GM12891 (cell line): ENCODE data around the gene MT1A.

Experiments
- DNase-seq: peaks from one replicate; pipeline ENCODE4 v3.0.0; 2011; ENCODE audit warnings: low spot score; ENCODE audit not compliant: insufficient read length
- FAIRE-seq: peaks from 2 replicates; lab custom pipeline; 2011; peaks lifted over from hg19 to GRCh38; lab: Jason Lieb, UNC
- PAX5 ChIP-seq: IDR thresholded peaks from 2 replicates; pipeline ENCODE4 v1.6.1; 2011; ENCODE audit warnings: low read length, moderate library complexity, mild to moderate bottlenecking; ENCODE audit not compliant: insufficient read depth, severe bottlenecking
- POLR2A ChIP-seq: IDR thresholded peaks from 2 replicates; pipeline ENCODE4 v1.6.1; 2011; ENCODE audit warnings: low read depth, low read length, control low read depth
- POLR2AphosphoS5 ChIP-seq: IDR thresholded peaks from 2 replicates; pipeline ENCODE4 v1.6.1; 2011; ENCODE audit warnings: low read depth, low read length, control low read depth
- POU2F2 ChIP-seq: IDR thresholded peaks from 2 replicates; pipeline ENCODE4 v1.6.1; 2011; ENCODE audit warnings: low read depth, mild to moderate bottlenecking, control low read depth, low read length, moderate library complexity
- SPI1 ChIP-seq: IDR thresholded peaks from 2 replicates; pipeline ENCODE4 v1.6.1; 2011; ENCODE audit warnings: low read depth, low read length, control low read depth
- TAF1 ChIP-seq: IDR thresholded peaks from 2 replicates; pipeline ENCODE4 v1.6.1; 2011; ENCODE audit warnings: low read depth, low read length, control low read depth

The MT1A gene

DNA sequence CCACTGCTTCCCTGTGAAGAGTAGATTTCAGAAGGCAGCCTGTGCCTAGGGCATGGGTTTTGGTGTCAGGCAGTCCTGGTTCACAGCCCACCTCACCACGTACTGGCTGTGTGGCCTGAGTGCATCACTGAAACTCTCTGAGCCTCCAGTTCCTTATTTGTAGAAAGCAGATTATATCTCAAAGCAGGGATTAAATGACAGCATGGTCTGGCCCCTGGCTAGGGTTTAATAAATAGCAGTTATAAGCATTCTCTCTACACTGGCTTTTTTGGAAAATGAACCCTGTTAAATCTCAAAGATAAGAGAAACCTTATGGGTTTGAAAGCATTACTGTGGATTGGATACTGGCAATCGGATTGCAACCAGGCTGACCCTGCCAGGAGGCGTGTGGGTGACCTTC is 8.9 kb upstream of the MT1A start:
- no peak for FAIRE-seq
- TF ChIP-seq SPI1 (peak; percentile 60; the same call in 1 of the 2 replicates), POLR2AphosphoS5 (no peak)
- no peak for DNase-seq

DNA sequence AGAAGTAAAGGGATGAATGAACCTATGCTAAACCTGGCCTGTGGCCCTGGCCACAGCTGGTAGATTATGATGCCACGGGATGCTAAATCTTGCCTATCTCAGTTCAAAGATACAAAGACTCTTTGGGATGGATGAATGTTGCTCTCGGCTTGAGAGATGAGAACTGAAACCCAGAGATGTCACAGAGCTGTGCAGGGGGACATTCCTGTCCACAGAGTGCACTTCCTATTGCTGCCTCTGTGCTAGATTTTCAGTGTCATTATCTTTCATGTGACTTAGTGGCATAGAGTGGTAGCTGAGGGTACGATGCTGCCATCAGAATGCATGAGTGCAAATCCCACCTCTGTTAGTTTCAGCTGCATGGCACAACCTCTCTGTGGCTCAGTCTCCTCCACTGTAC is 8.3 kb upstream of the MT1A start:
- peak; percentile 84 for FAIRE-seq
- DNase-seq, result no peak
- TF ChIP-seq SPI1 (peak; percentile 90), POU2F2 (no peak)

GRCh38 chr16:56631197-56631596 is 7.3 kb upstream of the MT1A start:
- FAIRE-seq, result no peak
- no peak for DNase-seq
- TF ChIP-seq PAX5, result no peak
- no peak for TF ChIP-seq POLR2A
- TF ChIP-seq SPI1, result no peak
- TF ChIP-seq POLR2AphosphoS5, result no peak
- TF ChIP-seq POU2F2, result no peak
- no peak for TF ChIP-seq TAF1

- no peak for FAIRE-seq
- no peak for DNase-seq
- TF ChIP-seq POLR2A (no peak), POLR2AphosphoS5 (no peak), PAX5 (no peak), SPI1 (no peak), POU2F2 (no peak), TAF1 (no peak)
Observed at GRCh38 chr16:56631832-56632155, 6.7 kb upstream of the MT1A start.

GRCh38 chr16:56632156-56632847 is 6.2 kb upstream of the MT1A start, which contains the start of gene MT1M:
Gene MT1M, plus strand, starts transcription at chr16:56632659. Its CDS starts 73 bp downstream, at chr16:56632732.
- FAIRE-seq, result no peak
- no peak for TF ChIP-seq POLR2A
- TF ChIP-seq PAX5, result no peak
- no peak for TF ChIP-seq TAF1
- TF ChIP-seq POLR2AphosphoS5, result no peak
- TF ChIP-seq SPI1, result no peak
- no peak for TF ChIP-seq POU2F2
- no peak for DNase-seq

DNA sequence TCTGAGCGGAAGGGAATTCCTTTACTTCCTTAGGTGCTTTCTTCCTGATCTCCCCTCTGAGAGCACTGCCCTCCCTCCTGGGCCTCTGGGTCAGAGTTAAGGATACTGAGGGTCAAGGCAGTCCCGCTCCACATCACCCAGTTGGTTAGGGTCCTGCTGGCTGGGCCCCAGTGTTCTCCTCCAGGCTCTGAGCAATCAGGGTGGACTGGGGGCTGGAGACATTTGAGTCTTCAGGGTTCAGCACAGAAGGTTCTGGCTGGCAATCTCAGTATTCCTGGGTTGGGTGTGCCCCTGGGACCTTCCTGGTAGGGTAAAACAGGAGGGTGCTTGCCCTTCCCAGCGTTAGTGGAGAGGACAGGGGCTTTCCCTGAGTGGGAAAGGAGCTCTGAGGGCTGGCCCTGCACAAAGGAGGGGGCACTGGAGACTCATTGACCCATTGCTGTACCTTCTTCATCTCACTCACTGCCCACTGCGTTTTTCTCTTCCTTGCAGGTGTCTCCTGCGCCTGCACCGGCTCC is 5.6 kb upstream of the MT1A start:
- no peak for TF ChIP-seq PAX5
- no peak for TF ChIP-seq TAF1
- TF ChIP-seq POLR2A, result no peak
- no peak for TF ChIP-seq POLR2AphosphoS5
- no peak for TF ChIP-seq SPI1
- no peak for TF ChIP-seq POU2F2
- DNase-seq (no peak), FAIRE-seq (no peak)

GRCh38 chr16:56633535-56633934 is 4.9 kb upstream of the MT1A start:
- FAIRE-seq (no peak), DNase-seq (no peak)
- TF ChIP-seq POU2F2 (no peak), PAX5 (no peak), TAF1 (no peak)

- DNase-seq, result no peak
- no peak for TF ChIP-seq SPI1
- TF ChIP-seq POLR2AphosphoS5, result no peak
- TF ChIP-seq PAX5, result no peak
- TF ChIP-seq POU2F2, result no peak
- no peak for TF ChIP-seq POLR2A
- TF ChIP-seq TAF1, result no peak
- FAIRE-seq, result no peak
Observed at GRCh38 chr16:56634715-56635440, 3.6 kb upstream of the MT1A start.

DNA sequence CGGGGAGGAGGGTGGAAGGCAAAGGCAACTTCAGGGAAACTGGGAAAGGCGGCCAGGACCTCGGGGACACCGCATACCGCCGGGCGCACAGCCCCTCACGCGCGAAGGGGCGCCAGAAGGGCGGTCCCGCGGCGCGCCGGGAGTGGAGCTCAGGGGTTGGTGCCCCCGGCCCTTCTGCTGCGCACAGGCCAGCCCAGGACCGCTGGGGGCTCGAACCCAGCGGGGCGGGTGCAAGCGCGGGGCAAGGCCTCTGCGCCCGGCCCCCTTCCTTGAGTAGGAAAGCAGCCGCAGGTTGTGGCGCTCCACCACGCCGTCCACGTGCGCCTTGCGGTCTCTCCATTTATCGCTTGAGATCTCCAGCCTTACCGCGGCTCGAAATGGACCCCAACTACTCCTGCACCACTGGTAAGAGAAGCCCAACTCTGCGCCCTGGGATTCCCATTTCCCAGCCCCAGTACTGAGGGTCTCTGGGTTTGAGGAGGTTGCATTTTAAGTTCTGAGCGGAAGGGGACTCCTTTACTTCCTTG is 3.0 kb upstream of the MT1A start:
- no peak for FAIRE-seq
- no peak for DNase-seq
- no peak for TF ChIP-seq POLR2AphosphoS5
- no peak for TF ChIP-seq PAX5
- no peak for TF ChIP-seq POLR2A
- TF ChIP-seq SPI1, result no peak
- TF ChIP-seq TAF1, result no peak
- TF ChIP-seq POU2F2, result no peak

- TF ChIP-seq TAF1 (no peak), POLR2AphosphoS5 (no peak), POU2F2 (no peak), PAX5 (no peak), POLR2A (no peak)
- FAIRE-seq (no peak), DNase-seq (no peak)
Observed at GRCh38 chr16:56636616-56637413, 1.7 kb upstream of the MT1A start.
